H1 (cell line): Measurements from ENCODE around the gene DLX2. TPM values are rescaled to one million over a fixed set of nuclear protein-coding genes. Genes with fewer than 3 reads are reported as not detected.

Source experiments
- CTCF ChIA-PET: fragments of 300-600 bp; sonication (Branson Sonifier 250); formaldehyde crosslinking; loops from one replicate; lab custom pipeline; 2021; ENCODE audit not compliant: partially characterized antibody; lab: Charles Lee
- POLR2A ChIA-PET: fragments of 300-600 bp; sonication (Branson Sonifier 250); formaldehyde crosslinking; loops from one replicate; lab custom pipeline; 2021; ENCODE audit warnings: inconsistent platforms; ENCODE audit not compliant: partially characterized antibody; lab: Charles Lee
- DNase-seq, 2 experiments: peaks; one replicate each; pipeline versions ENCODE4 v3.0.0 to v3.0.0-alpha.2; 2010 to 2022; ENCODE audit warnings: low spot score in 2 of 2, low read depth in 1 of 2, mixed read lengths in 1 of 2
- FAIRE-seq: peaks from 2 replicates; lab custom pipeline; 2011; peaks lifted over from hg19 to GRCh38; lab: Jason Lieb, UNC
- H2AFZ ChIP-seq: 2 replicates; pipeline ENCODE4 v1.8.1; 2012; ENCODE audit warnings: low read length, inconsistent platforms
- H2AK5ac ChIP-seq: 2 replicates; pipeline ENCODE4 v1.6.1; 2013; ENCODE audit warnings: low read depth, low read length
- H2BK120ac ChIP-seq: replicated peaks from 2 replicates; pipeline ENCODE3; 2013; ENCODE audit warnings: low read depth, low read length, inconsistent platforms
- H2BK12ac ChIP-seq: 2 replicates; pipeline ENCODE4 v1.6.1; 2013; ENCODE audit warnings: low read depth, low read length
- H2BK15ac ChIP-seq: 2 replicates; pipeline ENCODE4 v1.6.1; 2013; ENCODE audit warnings: low read length
- H2BK20ac ChIP-seq: 2 replicates; pipeline ENCODE4 v1.6.1; 2013; ENCODE audit warnings: low read length
- H2BK5ac ChIP-seq: 2 replicates; pipeline ENCODE4 v1.6.1; 2013; ENCODE audit warnings: low read depth, low read length
- H3K14ac ChIP-seq: 2 replicates; pipeline ENCODE4 v1.6.1; 2013; ENCODE audit warnings: inconsistent platforms; ENCODE audit not compliant: insufficient read length
- H3K18ac ChIP-seq: 2 replicates; pipeline ENCODE4 v1.6.1; 2013; ENCODE audit warnings: low read length; ENCODE audit errors: extremely low read depth
- H3K23ac ChIP-seq: 2 replicates; pipeline ENCODE4 v1.6.1; 2013; ENCODE audit warnings: inconsistent platforms; ENCODE audit not compliant: insufficient read length
- H3K23me2 ChIP-seq: 2 replicates; pipeline ENCODE4 v1.6.1; 2013; ENCODE audit warnings: low read depth, low read length
- H3K27ac ChIP-seq: 2 replicates; pipeline ENCODE4 v1.6.1; 2011; ENCODE audit warnings: low read depth, low read length, inconsistent platforms
- H3K27me3 ChIP-seq, 4 experiments: replicated peaks in 1 of 4; 1 replicate in 1 of 4; 2 replicates in 3 of 4; pipeline versions ENCODE4 v1.6.1 to v1.8.1; 2011 to 2013; ENCODE audit warnings: low read length in 3 of 4, mild to moderate bottlenecking in 3 of 4, inconsistent platforms in 2 of 4, mixed read lengths in 2 of 4, moderate library complexity in 1 of 4; ENCODE audit not compliant: control insufficient read depth in 3 of 4, insufficient read depth in 3 of 4; ENCODE audit errors: extremely low read depth in 1 of 4
- H3K36me3 ChIP-seq, 4 experiments: 2 replicates each; pipeline versions ENCODE4 v1.6.1 to v1.8.1; 2011 to 2013; ENCODE audit warnings: mild to moderate bottlenecking in 4 of 4, low read length in 3 of 4, moderate library complexity in 2 of 4, control low read depth in 1 of 4, inconsistent platforms in 1 of 4; ENCODE audit not compliant: insufficient read depth in 4 of 4, control insufficient read depth in 2 of 4
- H3K4ac ChIP-seq: replicated peaks from 2 replicates; pipeline ENCODE3; 2013; ENCODE audit warnings: low read length, low read depth, mixed read lengths, inconsistent platforms; ENCODE audit not compliant: insufficient read length
- H3K4me1 ChIP-seq, 4 experiments: replicated peaks in 1 of 4; 1 replicate in 1 of 4; 2 replicates in 3 of 4; pipeline versions ENCODE4 v1.6.1 to v1.8.1; 2011 to 2013; ENCODE audit warnings: low read length in 3 of 4, inconsistent platforms in 2 of 4, mixed read lengths in 1 of 4; ENCODE audit not compliant: insufficient read depth in 4 of 4, control insufficient read depth in 3 of 4
- H3K4me2 ChIP-seq, 2 experiments: 2 replicates each; pipeline versions ENCODE4 v1.6.1 to v1.8.1; 2011 to 2013; ENCODE audit warnings: low read depth in 2 of 2, low read length in 2 of 2, control low read depth in 1 of 2, inconsistent platforms in 1 of 2, mild to moderate bottlenecking in 1 of 2; ENCODE audit not compliant: insufficient read depth in 1 of 2
- H3K4me3 ChIP-seq, 4 experiments: fragments of 200-600, 300-600 bp in 1 of 4; sonication (generic), shearing (Covaris generic), sonication (Bioruptor Twin) in 1 of 4; 2 replicates each; pipeline versions ENCODE4 v1.5.1 to v1.8.1; 2011 to 2016; ENCODE audit warnings: low read length in 4 of 4, low read depth in 3 of 4, control low read depth in 2 of 4, inconsistent platforms in 2 of 4, mild to moderate bottlenecking in 2 of 4, mixed read lengths in 1 of 4, moderate library complexity in 1 of 4; ENCODE audit not compliant: insufficient read depth in 2 of 4; ENCODE audit errors: extremely low read depth in 1 of 4
- H3K56ac ChIP-seq: replicated peaks from 2 replicates; pipeline ENCODE3; 2013; ENCODE audit warnings: low read depth, mild to moderate bottlenecking, mixed read lengths, low read length, inconsistent platforms; ENCODE audit not compliant: insufficient read length
- H3K79me1 ChIP-seq: 2 replicates; pipeline ENCODE4 v1.6.1; 2013; ENCODE audit warnings: low read depth, low read length, control low read depth
- H3K79me2 ChIP-seq, 2 experiments: 2 replicates each; pipeline versions ENCODE4 v1.6.1 to v1.8.1; 2012 to 2013; ENCODE audit warnings: low read length in 2 of 2, mild to moderate bottlenecking in 2 of 2, inconsistent platforms in 1 of 2; ENCODE audit not compliant: insufficient read depth in 2 of 2, control insufficient read depth in 1 of 2
- H3K9ac ChIP-seq, 4 experiments: replicated peaks in 1 of 4; 1 replicate in 1 of 4; 2 replicates in 3 of 4; pipeline versions ENCODE4 v1.6.1 to v1.8.1; 2011 to 2013; ENCODE audit warnings: low read depth in 3 of 4, low read length in 3 of 4, control low read depth in 2 of 4, mild to moderate bottlenecking in 2 of 4, moderate library complexity in 2 of 4, inconsistent platforms in 1 of 4; ENCODE audit errors: extremely low read depth in 1 of 4
- H3K9me3 ChIP-seq, 2 experiments: 2 replicates each; pipeline versions ENCODE4 v1.6.1 to v1.8.1; 2012 to 2013; ENCODE audit warnings: mild to moderate bottlenecking in 2 of 2, moderate library complexity in 2 of 2, control low read depth in 1 of 2, inconsistent platforms in 1 of 2, low read depth in 1 of 2, low read length in 1 of 2, mixed read lengths in 1 of 2; ENCODE audit not compliant: insufficient read depth in 2 of 2
- H4K20me1 ChIP-seq, 2 experiments: replicated peaks in 1 of 2; 2 replicates each; pipeline versions ENCODE3 to v1.8.1; 2011 to 2013; ENCODE audit warnings: inconsistent platforms in 2 of 2, low read length in 2 of 2, mild to moderate bottlenecking in 1 of 2; ENCODE audit not compliant: insufficient read depth in 2 of 2, control insufficient read depth in 1 of 2
- H4K5ac ChIP-seq: 2 replicates; pipeline ENCODE4 v1.6.1; 2013; ENCODE audit warnings: low read length, low read depth, mixed read lengths, inconsistent platforms; ENCODE audit not compliant: insufficient read length
- H4K8ac ChIP-seq: 2 replicates; pipeline ENCODE4 v1.8.0; 2013; ENCODE audit warnings: mild to moderate bottlenecking, moderate library complexity, low read length, inconsistent platforms; ENCODE audit not compliant: insufficient read depth; ENCODE audit errors: extremely low read depth
- H4K91ac ChIP-seq: replicated peaks from 2 replicates; pipeline ENCODE3; 2013; ENCODE audit warnings: low read length, mixed read lengths, inconsistent platforms; ENCODE audit not compliant: insufficient read length
- CBX5 ChIP-seq: fragments of 300-800, 300-1000 bp; sonication (generic); IDR thresholded peaks from 2 replicates; pipeline ENCODE4 v1.7.1; 2016; ENCODE audit warnings: antibody characterized with exemption, low read length, low read depth
- CHD1 ChIP-seq: IDR thresholded peaks from 2 replicates; pipeline ENCODE4 v1.6.1; 2012; ENCODE audit warnings: low read depth, low read length, improper control_type of control experiment
- GABPA ChIP-seq: IDR thresholded peaks from 2 replicates; pipeline ENCODE4 v1.6.1; 2011; ENCODE audit warnings: mild to moderate bottlenecking, low read length, moderate library complexity, borderline replicate concordance; ENCODE audit not compliant: insufficient read depth
- HDAC2 ChIP-seq, 2 experiments: fragments of 300-600 bp in 1 of 2; sonication (generic) in 1 of 2; IDR thresholded peaks; 2 replicates each; pipeline ENCODE4 v1.6.1; 2011 to 2012; ENCODE audit warnings: low read depth in 2 of 2, low read length in 2 of 2, mild to moderate bottlenecking in 2 of 2, moderate library complexity in 2 of 2, borderline replicate concordance in 1 of 2, inconsistent platforms in 1 of 2
- MAFK ChIP-seq: IDR thresholded peaks from 2 replicates; pipeline ENCODE4 v1.6.1; 2012; ENCODE audit warnings: low read depth, mild to moderate bottlenecking, improper control_type of control experiment, low read length
- POU5F1 ChIP-seq: IDR thresholded peaks from 2 replicates; pipeline ENCODE4 v1.6.1; 2011; ENCODE audit warnings: low read depth, mild to moderate bottlenecking, low read length, moderate library complexity
- RNF2 ChIP-seq: fragments of 200-900, 300-1000 bp; sonication (generic); IDR thresholded peaks from 2 replicates; pipeline ENCODE4 v1.7.1; 2016; ENCODE audit warnings: borderline replicate concordance, low read depth, mild to moderate bottlenecking, antibody characterized with exemption, low read length; ENCODE audit not compliant: poor library complexity, severe bottlenecking; ENCODE audit errors: missing control alignments
- RXRA ChIP-seq: IDR thresholded peaks from 2 replicates; pipeline ENCODE4 v1.6.1; 2011; ENCODE audit warnings: low read depth, mild to moderate bottlenecking, low read length, moderate library complexity; ENCODE audit not compliant: insufficient read depth
- SAP30 ChIP-seq: fragments of 300-600 bp; sonication (generic); IDR thresholded peaks from 2 replicates; pipeline ENCODE4 v1.7.1; 2012; ENCODE audit warnings: low read length, moderate library complexity, mild to moderate bottlenecking, inconsistent platforms; ENCODE audit not compliant: insufficient read depth, insufficient replicate concordance
- TAF1 ChIP-seq: IDR thresholded peaks from 2 replicates; pipeline ENCODE4 v1.6.1; 2011; ENCODE audit warnings: mild to moderate bottlenecking, low read depth, low read length
- TCF12 ChIP-seq: IDR thresholded peaks from 2 replicates; pipeline ENCODE4 v1.6.1; 2011; ENCODE audit warnings: low read depth, mild to moderate bottlenecking, low read length
- TEAD4 ChIP-seq: IDR thresholded peaks from 2 replicates; pipeline ENCODE4 v1.6.1; 2012; ENCODE audit warnings: low read depth, low read length, inconsistent platforms, mixed read lengths
- polyA plus RNA-seq, 7 experiments: library from polyadenylated mRNA; depleted of rRNA in 3 of 7; stranded (reverse) in 5 of 7; unstranded in 2 of 7; fragments of >200 nt in 5 of 7; fragments of 200-250 nt in 2 of 7; gene quantifications; 1 replicate in 5 of 7; 2 replicates in 1 of 7; 4 replicates in 1 of 7; pipeline versions ENCODE4 v1.2.1 to v1.2.3, GENCODE V29; 2011 to 2013; ENCODE audit warnings: missing spikeins in 2 of 7, mixed read lengths in 2 of 7
- total RNA-seq: library from RNA; stranded (reverse); fragmentation: NEBNext Ultra II Directional; extraction: Animal tissue kit (Norgen Biotek cat#: 25700); gene quantifications from 2 replicates; pipeline ENCODE4 v1.2.1, GENCODE V29; 2021
- TF ChIP-seq, protein P1 (sequence below): IDR thresholded peaks from 2 replicates; pipeline ENCODE4 v1.6.1; 2011; ENCODE audit warnings: low read depth, mild to moderate bottlenecking, low read length; ENCODE audit not compliant: insufficient read depth

The DLX2 gene
- total and polyA plus RNA-seq, 2 of the 8 experiments (the other 6 are each of a cell fraction or from before 2014, with no cell fraction given): 0.45 TPM; not detected in 1

GRCh38 chr2:172128484-172128883, 25.8 kb upstream of the DLX2 start:
- Histone ChIP-seq H3K79me1 (no peaks in the 10 kb centered on the region), H3K36me3 (no peaks in the 10 kb centered on the region), H2AFZ (no peak overlapping the region), H3K23me2 (no peaks in the 10 kb centered on the region), H3K4ac (no peak overlapping the region), H3K27ac (no peak overlapping the region), H3K27me3 (no peaks in the 10 kb centered on the region; a peak in 2 of 7 replicates), H2BK12ac (no peak overlapping the region), H3K4me2 (no peak overlapping the region), H3K9ac (no peak overlapping the region), H4K91ac (no peak overlapping the region), H4K8ac (no peak overlapping the region), H3K79me2 (no peaks in the 10 kb centered on the region), H2BK20ac (no peak overlapping the region), H4K5ac (no peak overlapping the region), H2BK5ac (no peak overlapping the region), H3K14ac (no peak overlapping the region), H4K20me1 (no peaks in the 10 kb centered on the region), H2BK15ac (no peak overlapping the region), H3K4me3 (no peak overlapping the region), H3K23ac (no peak overlapping the region), H3K4me1 (peaks cover 0 to 12% (median 7%) of the 10 kb centered on the region in 4 experiments; a peak in 5 of 7 replicates), H2AK5ac (no peak overlapping the region), H2BK120ac (no peak overlapping the region), H3K18ac (no peak overlapping the region), H3K9me3 (no peaks in the 10 kb centered on the region), H3K56ac (no peak overlapping the region)
- POLR2A ChIA-PET: interaction anchor here (0.6 kb wide), 1 partner anchor 212 kb away, joined by 3 read pairs; no protein-coding TSS in a partner anchor
- no peak for DNase-seq
- FAIRE-seq: no peak
- CTCF ChIA-PET: interaction anchor here (0.6 to 3.6 kb wide), 9 partner anchors 14 to 510 kb away, joined by 3 to 38 read pairs (median 6); no protein-coding TSS in a partner anchor
- TF ChIP-seq TCF12: no peak
- TF ChIP-seq SAP30: no peak
- no peak for TF ChIP-seq TAF1
- TF ChIP-seq MAFK: no peak
- no peak for TF ChIP-seq CBX5
- TF ChIP-seq, protein P1, sequence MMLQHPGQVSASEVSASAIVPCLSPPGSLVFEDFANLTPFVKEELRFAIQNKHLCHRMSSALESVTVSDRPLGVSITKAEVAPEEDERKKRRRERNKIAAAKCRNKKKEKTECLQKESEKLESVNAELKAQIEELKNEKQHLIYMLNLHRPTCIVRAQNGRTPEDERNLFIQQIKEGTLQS: no peak
- no peak for TF ChIP-seq HDAC2 (IDR thresholded peaks at IDR 0.05; ENCODE audit: borderline replicate concordance in 1 of 2, low read depth in 2 of 2, low read length in 2 of 2)
- TF ChIP-seq POU5F1: no peak
- TF ChIP-seq GABPA: no peak
- no peak for TF ChIP-seq RNF2
- TF ChIP-seq TEAD4: no peak
- TF ChIP-seq CHD1: no peak
- TF ChIP-seq RXRA: no peak
